Muscle of arm (tissue), 12 donors: ENCODE results near the gene BRAT1. TPM values are rescaled to one million over a fixed set of nuclear protein-coding genes. Genes with fewer than 3 reads are reported as not detected.

ENCODE experiments used
- DNase-seq: peaks from one replicate; pipeline ENCODE4 v3.0.0-alpha.2; 2013
- polyA plus RNA-seq, 12 donors: library from polyadenylated mRNA; unstranded; fragments of 120-200 nt; gene quantifications; one replicate each; pipeline ENCODE4 v1.2.1, GENCODE V29; 2013; ENCODE audit not compliant: insufficient read length in 12 of 12

The BRAT1 gene
- polyA plus RNA-seq, 12 donors = 14.1 to 39.6 (median 16.5) TPM; not detected in 1

DNA sequence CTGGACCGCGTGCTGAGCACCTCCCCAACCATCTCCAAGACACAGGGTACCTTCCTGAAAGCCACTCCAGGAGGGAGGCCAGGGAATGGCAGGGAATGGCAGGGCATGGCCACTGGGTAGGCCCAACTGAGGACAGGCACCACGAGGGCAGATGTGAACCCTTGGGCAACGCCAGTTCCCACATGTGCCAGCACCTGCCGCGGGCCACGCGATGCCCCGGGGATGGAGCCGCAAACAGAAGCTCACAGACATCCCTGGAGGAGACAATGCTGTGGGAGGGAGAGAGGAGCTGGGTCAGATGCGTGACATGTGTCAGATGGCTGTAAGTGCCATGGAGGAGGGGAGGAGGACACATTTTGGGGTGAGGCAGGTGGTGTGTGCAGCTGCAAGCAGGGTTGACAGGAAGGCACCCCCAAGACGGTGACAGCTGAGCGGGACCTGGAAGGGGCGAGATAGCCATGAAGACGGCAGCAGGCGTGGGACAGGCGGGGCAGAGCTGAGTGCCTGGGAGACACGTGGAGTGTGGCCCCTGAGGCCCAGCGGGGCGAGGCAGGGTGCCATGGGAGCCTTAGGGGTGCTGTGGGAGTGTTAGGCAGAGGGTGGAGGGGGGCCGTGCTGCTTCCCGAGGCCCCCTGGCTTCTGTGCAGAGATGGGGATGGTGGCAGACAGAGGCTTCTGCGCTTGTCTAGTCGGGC, 31.1 kb upstream of the BRAT1 start:
- no peak for DNase-seq

DNA sequence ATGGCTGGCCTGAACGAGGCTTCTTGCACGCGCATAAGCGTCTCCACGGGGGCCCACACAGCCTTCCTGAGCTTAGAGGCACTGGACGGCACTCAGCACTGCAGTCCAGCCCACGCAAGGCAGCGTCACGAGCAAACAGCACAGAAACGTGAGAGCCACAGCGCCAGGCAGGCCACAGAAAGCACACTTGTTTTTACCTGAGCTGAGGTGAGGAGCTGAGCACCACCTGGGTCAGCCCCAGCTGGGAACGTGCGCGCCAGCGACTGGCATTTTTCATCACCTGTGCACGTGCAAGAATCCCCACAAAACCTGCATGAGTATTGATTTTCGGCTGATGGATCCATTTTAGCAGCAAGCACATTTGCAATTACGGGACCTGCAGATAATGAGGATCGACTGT, 30.1 kb upstream of the BRAT1 start:
- no peak for DNase-seq

DNA sequence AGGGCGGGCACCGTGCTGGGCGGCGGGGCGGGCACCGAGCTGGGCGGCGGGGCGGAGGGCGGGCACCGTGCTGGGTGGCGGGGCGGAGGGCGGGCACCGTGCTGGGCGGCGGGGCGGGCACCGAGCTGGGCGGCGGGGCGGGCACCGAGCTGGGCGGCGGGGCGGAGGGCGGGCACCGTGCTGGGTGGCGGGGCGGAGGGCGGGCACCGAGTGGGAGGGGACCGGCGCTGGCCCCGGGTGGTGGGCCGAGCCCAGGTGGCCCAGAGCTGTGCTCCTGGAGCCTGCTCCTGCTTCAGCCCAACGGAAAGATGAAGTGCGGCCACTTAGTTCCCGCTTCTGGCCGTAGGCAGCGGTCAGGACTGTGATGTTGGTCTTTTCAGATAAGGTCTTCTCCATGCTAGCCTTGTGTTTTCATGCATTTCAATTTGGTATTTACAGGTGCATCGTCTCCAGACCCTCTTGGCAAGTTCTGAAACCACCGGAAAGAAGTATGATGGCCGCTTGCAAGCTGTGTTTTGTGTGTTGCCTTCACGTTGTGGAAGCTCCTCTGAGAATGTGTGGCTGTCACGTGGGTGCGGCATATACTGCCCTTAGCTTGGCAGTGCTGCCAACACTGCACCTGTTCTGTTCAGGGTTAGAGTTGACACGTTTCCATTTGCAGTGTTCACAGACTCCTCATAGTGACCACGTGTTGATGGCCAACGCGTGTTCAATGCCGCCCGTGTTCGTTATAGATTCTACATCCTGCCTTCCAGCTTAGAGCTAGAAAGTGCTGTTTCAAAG, 28.7 kb upstream of the BRAT1 start:
- no peak for DNase-seq

DNA sequence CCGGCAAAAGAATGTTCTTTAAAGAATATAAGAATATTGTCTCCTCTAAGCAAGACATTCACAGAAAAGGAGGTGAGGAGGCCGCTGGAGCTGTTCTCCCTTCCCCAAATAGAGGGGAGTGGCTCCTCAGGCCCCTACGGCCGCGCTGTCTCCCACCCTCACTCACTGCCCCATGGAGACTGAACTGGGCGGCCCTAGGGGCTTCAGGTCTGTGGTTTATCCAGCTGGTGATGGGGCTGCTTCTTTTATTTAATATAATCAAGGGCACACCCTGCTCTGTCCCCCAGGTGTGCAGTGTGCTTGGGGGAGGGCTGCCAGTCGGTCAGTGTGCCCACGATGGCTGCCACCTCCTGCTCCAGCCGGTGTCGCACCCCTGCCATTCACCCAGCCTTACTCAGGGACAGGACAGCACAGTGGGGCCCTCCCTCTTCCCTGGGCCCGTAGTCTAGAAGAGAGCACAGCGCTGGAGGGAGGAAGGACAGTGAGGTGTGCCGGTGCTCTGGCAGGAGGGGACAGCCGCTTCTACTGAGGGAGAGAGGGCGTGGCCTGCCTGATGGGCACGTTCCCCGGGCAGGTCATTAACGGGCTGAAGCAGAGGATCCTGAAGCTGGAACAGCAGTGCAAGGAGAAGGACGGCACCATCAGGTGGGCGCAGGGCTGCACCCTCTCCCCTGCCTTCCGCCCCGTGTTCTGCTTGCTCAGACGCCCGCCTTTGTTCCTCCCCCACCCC, 26.8 kb upstream of the BRAT1 start:
- no peak for DNase-seq

DNA sequence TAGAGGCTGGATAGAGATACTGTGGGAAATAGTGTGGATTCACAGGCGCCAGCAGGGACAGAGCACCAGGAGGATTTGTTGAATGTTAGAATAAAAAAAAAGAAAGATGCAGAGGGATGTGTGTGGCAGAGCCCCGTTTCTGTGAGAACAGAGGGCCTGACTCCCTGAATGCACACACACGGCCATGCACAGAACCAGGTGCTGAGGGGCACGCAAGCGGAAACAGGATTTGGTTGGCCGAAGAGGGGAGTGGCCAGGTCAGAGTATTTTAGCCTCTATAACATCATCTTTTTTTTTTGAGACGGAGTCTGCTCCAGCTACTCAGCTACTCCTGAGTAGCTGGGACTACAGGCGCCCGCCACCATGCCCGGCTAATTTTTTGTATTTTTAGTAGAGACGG, 25.3 kb upstream of the BRAT1 start:
- no peak for DNase-seq

DNA sequence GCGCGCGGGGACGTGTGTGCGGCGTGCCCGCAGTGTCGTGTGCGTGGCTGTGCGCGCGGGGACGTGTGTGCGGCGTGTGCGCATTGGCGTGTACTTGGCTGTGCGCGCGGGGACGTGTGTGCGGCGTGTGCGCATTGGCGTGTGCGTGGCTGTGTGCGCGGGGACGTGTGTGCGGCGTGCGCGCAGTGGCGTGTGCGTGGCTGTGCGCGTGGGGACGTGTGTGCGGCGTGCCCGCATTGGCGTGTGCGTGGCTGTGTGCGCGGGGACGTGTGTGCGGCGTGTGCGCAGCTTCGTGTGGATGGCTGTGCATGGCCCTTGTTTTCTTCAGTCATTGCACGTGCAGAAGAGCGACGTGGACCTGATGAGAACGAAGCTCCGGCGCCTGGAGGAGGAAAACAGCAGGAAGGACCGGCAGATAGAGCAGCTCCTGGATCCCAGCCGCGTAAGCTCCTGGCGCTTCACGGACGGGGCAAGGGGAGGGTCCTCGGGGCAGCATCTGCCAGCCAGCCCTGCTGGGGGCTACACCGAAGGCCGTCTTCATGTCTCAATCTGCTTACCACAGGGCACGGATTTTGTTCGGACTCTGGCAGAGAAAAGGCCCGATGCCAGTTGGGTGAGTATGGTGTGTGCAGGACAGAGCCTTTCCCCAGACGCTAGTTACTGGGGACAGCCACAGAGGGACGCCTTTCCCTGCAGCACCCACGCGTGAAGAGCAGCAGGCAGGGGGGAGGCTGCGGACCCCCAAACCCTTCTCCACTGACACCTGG, 22.8 kb upstream of the BRAT1 start:
- no peak for DNase-seq

DNA sequence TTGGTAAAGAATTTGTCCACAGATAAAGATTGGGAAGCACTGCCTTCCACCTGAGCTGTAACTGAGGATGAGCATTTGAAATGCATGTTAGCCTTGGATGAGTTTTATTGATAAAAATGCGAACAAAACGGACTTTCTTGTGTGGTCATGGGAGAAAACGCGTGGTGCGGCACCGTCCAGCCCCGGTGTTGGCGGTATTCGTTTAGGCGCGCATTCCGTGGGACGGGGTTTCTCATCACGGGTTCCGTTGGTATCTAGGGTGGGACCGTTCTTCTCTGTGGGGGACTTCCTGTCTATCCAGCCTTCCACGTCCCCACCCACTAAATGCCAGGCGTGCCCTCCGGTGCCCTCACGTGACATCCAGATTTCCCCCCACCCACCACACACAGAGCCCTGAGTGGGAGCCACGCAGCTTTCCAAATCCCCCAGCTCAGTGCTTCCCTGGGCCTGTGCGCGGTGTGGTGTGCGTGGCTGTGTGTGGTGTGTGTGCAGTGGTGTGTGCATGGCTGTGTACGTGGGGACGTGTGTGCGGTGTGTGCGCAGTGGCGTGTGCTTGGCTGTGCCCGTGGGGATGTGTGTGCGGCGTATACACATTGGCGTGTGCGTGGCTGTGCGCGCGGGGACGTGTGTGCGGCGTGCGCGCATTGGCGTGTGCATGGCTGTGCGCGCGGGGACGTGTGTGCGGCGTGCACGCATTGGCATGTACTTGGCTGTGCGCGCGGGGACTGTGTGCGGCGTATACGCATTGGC, 21.6 kb upstream of the BRAT1 start:
- DNase-seq = no peak

DNA sequence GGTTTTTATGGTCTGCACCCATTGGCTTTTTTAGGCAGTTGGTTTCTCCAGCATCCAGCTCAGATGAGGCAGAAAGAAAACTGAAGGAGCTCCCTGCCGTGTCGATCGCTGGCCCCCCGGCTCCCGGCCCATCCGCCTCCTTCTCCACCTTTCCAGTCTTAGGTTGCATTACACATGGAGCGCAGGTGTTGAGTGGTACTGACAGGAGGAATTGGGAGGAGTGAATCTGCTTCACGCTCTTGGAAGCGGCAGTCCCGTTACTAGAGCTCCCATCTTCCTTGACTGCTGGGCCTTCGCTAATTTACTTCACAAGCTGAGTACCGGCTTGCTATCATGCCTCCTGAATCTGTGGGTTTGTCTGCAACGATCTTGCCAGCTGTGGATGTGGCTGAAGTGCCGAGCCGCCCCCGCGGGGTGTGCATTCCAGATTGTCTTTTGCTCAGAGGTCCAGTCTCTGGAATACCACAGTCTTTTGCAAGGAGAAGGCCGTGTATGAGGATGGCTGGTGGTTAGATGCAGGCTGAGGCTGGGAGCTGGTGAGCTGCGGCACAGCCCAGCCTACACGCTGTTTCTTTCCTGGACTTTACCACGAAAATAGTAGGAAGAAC, 20.5 kb upstream of the BRAT1 start:
- DNase-seq = no peak

DNA sequence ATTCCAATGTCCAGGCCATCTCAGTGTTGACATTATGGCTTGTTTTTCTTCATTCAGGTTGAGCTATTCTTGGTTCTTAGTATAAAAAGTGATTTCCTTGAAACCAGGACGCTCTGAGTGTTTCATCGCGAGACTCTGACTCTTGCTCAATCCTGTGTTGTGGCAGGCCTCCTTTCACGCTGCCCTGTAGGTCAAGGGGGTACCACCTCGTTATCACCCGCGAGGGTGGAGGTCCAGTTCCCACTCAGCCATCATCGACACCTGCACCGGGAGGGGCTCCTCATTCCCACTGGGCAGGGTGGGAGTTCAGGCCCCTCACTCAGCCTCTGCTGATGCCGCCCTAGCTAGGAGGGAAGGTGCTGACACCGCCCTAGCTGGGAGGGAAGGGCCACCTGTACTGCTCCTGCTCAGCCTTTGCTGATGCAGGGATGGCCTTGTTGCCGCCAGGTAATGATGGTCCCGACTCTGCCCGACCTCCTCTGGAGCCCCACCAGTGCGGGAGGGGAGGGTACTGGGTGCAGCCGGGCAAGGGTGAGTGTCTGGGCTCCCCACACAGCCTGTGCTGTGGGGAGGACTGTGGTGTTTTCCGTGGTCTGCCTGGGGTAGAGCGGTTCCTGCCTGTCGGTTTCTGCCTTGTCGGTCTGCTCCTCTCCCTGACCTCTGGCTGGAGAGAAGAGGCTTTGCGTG, 19.9 kb upstream of the BRAT1 start:
- DNase-seq = no peak

DNA sequence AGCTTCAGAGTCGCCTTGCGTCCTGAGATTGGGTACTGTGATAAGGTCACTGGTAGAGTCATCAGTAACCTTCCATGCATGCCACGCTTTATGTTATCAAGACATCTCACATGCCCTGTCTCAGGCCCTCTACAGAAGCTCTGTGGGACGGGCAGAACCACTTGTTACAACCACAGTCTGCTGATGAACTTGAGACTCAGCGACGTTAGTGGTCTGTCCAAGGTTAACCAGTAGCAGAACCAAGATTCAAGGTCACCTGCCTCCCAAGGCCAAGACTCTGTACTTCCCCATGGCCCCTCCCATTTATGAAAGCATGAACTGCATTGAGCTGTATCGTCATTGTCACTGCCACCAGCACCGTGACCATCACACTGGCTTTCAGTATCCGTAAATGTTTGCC, 18.4 kb upstream of the BRAT1 start:
- DNase-seq = no peak

DNA sequence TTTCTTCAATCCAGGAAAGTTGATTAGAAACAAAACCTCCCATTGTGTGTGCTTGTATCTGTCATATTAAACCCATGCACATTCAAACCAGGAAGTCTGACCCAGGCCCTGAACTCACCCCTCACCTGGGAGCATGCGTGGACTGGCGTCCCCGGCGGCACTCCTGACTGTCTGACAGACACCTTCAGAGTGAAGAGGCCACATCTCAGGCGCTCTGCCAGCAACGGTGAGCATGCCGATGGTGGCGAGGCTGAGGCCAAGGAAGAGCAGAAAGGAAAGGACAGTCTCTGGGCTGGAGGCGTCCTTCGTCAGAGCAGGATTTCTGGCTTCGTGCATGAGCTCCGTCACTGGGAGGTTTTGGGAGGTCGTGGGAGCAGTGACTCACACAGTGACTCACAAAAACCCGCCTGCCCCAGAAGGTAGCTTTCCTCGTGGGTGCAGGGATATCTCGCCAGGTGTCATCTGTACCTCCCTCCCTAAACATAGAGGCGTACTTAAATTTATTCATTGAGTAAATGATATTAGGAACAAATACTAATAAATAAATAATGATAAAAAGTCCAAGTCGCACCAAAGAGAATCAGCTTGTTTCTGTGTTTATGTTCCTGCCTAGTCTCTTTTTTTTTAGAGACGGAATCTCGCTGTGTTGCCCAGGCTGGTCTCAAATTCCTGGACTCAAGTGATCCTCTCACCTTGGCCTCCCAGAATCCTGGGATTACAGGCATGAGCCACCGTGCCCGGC, 16.9 kb upstream of the BRAT1 start:
- DNase-seq = no peak

DNA sequence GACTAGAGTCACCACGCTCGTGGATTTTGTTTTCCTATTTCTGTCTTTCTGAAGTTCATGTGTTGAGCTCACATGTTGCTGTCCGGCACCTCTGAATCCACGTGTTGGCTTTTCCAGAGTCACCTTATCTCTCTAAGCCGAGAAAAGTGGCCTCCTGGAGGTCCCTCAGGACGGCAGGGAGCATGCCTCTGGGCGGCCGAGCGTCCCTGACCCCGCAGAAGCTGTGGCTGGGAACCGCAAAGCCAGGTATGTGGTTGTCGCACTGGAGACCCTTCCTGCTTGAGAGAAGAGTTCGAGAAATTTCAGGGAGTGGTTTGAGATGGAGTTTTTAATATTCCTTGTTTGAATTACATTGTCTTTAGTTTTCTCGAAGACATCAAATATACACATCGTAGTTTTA, 16.1 kb upstream of the BRAT1 start:
- DNase-seq = no peak

DNA sequence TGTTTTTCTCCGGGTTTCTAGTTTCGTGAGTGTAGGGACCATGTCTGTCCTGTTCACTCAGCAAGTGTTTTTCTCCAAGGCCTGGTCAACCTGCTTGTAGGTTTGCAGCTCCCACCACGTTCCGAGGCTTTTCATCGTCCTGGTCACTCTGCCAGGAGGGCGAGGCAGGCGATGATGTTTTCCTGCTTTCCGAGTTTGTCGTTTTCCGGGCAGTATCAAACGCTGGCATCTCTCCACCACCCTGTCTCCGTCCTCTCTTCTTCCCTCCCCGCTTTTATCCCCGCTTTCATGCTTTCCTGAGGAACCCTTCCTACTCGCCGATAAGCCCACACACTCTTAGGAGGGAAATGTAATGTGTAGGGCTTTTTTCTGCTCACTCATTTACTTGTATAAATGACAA, 14.7 kb upstream of the BRAT1 start:
- DNase-seq = no peak

DNA sequence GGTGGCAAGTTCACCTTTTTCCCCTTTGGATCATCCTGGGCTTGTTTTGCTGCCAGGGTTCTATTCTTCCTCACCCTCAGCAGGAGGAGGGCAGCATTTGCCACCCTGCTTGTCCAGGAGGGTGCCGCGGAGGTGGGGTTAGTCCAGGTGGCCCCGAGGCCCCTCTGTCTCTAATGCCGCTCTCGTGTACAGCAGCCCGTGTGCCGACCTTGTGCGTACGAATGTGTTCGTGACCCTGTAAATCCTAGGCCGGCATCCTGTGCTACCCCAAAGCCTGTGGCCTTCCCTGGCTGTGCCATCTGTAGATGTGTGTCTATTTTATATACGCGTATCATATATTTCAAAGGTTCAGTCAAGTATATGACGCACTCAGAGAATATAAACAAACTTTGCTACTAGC, 14.1 kb upstream of the BRAT1 start:
- no peak for DNase-seq

DNA sequence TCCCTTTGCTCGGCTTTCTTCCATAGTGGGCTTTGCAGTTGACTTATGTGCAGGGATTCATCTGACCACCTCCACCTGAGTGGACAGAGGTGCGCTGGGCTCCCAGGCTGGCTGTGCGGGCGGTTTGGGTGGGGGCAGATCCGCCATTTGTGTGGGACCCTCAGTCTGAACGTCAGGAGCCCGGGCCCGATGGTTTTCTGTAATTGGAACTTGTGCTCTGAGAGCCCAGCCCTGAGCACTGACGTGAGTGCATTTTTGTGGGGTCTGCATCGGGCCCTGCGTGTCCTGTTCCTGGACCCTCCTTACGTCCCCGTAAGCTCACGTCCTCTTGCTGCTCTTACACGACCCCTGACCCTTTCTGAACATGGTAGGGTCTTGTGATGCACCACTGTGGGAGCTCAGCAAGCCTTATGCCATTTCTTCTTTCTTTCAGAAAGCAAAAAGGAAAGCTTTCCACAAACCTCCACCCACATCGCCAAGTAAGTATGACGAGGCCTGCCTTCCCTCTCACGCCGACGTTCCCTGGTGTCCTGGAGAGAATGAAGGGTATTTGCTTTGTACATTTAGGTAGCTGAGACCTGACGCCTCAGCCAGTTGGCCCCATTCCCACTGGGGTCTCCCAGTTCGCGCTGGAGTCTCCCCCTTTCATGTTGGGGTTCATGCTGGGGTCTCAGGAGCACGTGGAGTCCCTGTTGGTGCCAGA, 13.3 kb upstream of the BRAT1 start:
- no peak for DNase-seq

DNA sequence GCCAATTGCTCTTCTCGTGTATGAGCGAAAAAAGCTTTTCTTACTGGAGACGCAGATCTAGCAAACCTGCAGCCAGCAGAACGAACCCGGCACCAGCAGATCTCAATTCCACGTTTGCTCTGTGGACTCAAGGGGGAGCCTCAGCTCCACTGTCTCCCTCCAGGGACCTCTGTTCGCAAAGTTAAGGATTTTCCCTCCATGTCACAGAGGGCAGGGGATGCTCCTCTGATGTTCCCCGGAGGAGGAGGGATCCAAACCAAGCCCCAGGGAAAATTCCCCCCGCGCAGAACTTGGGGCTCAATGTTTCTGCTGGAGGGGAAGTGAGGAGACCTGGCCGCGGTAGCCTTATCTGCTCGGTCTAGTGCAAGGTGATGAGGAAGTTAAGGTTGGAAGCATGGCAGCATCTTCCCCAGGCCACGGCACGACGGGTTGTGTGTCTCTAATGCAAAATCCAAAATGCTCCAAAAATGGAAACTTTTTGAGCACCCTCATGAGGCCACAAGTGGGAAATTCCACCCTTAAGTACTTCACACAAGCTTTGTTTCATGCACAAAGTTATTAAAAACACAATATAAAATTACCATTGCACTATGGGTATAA, 12.5 kb upstream of the BRAT1 start:
- DNase-seq = peak; percentile 56

DNA sequence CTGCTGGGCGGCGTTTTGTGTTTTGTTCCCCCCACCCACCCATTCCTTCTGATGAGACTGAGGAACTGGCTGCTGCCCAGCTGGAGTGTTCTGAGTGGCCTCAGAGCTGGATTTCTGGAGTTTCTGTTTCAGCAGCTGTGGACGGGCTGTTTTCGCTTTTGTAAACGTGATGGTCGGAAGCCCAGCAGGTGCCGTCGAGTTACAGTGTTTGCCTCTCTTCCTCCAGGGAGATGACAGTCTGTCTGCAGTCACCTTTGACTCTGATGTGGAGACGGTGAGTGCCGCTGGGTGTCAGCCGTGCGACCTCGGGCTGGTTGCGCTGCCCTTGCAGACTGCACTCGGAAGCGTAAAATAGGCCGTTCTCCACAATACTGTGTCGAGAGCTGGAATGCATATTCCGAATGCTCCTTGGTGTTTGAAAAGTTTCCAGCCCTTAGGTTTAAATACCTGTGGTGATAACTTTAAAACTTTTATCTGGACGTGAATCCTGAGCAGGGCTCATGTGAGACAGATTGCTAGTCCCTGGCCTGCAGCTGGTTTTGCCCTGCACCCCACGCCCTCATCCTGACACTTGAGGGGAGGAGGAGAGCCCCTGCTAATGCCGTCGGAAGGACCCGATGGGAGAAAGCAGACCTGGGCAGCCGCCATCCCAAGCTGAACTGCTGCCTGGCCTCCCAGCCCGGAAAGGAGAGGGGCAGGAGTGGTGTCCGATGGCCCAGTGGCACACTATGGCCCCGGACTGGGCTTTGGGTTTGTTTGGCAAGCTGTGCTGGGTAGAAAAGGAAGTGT, 11.8 kb upstream of the BRAT1 start:
- DNase-seq = peak; percentile 52
